Keratinocyte (primary cell): ENCODE results near the gene ZNF292.

Experiments
- EZH2 ChIP-seq: IDR thresholded peaks from one replicate; pipeline ENCODE4 v1.6.1; 2012; ENCODE audit warnings: inconsistent platforms, mild to moderate bottlenecking, low read length, moderate library complexity
- TF ChIP-seq, protein P1 (sequence below), 3 experiments: IDR thresholded peaks in 1 of 3; conservative IDR thresholded peaks in 1 of 3; optimal IDR thresholded peaks in 1 of 3; 2 replicates in 2 of 3; 3 replicates in 1 of 3; pipeline versions ENCODE3 to v1.5.1; 2011; ENCODE audit warnings: low read length in 3 of 3, mild to moderate bottlenecking in 3 of 3, moderate library complexity in 2 of 3, control low read depth in 1 of 3, inconsistent platforms in 1 of 3; ENCODE audit not compliant: insufficient read depth in 2 of 3; ENCODE audit errors: extremely low read depth in 1 of 3

DNA sequence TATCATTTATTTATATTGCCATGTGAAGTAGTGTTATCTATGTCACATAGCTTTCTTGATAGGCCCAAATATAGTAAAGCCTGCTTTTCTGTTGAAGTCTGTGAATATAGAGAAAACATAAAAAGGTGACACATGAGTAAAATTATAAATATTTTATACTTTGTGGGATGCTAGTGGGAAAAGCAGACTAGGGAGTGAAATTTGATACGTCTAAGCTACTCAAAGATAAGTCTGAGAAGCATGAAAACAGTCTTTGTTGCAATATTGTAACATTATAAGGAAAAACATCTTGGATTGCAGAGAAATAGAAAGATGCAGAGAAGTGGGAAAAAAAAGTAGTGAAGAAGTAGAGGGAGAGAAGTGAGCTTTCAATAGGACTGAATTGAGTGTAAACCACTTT, 75.4 kb downstream of the ZNF292 start:
- TF ChIP-seq, protein P1, sequence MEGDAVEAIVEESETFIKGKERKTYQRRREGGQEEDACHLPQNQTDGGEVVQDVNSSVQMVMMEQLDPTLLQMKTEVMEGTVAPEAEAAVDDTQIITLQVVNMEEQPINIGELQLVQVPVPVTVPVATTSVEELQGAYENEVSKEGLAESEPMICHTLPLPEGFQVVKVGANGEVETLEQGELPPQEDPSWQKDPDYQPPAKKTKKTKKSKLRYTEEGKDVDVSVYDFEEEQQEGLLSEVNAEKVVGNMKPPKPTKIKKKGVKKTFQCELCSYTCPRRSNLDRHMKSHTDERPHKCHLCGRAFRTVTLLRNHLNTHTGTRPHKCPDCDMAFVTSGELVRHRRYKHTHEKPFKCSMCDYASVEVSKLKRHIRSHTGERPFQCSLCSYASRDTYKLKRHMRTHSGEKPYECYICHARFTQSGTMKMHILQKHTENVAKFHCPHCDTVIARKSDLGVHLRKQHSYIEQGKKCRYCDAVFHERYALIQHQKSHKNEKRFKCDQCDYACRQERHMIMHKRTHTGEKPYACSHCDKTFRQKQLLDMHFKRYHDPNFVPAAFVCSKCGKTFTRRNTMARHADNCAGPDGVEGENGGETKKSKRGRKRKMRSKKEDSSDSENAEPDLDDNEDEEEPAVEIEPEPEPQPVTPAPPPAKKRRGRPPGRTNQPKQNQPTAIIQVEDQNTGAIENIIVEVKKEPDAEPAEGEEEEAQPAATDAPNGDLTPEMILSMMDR (optimal IDR thresholded peaks at IDR 0.05 in 1 of 3, IDR thresholded peaks at IDR 0.05 in 1 of 3, conservative IDR thresholded peaks at IDR 0.05 in 1 of 3; ENCODE audit: extremely low read depth in 1 of 3, insufficient read depth in 2 of 3, low read length in 3 of 3) = no peak
- TF ChIP-seq EZH2 = no peak
